ENCODE results near the gene DAB2. TPM values are rescaled to one million over a fixed set of nuclear protein-coding genes. Genes with fewer than 3 reads are reported as not detected.

The DAB2 gene
- total RNA-seq, 1 donor from 2014 or later: 63.6 TPM

- Mint-ChIP-seq H3K27me3 (ENCODE audit: low read depth) (peaks cover 8% of the 10 kb centered on the region), H3K27ac (no peak overlapping the region), H3K36me3 (no peaks in the 10 kb centered on the region), H3K4me3 (no peak overlapping the region), H3K4me1 (peaks cover 16% of the 10 kb centered on the region), H3K9me3 (peaks cover 9% of the 10 kb centered on the region)
- no peak for TF ChIP-seq CTCF (IDR thresholded peaks at IDR 0.05; ENCODE audit: unreplicated experiment)
- no peak for DNase-seq (ENCODE audit: low spot score in 2 of 2, unreplicated experiment in 2 of 2)
Observed at GRCh38 chr5:39461007-39461682, 36.4 kb upstream of the DAB2 start.

GRCh38 chr5:39459907-39460306 is 35.1 kb upstream of the DAB2 start:
- TF ChIP-seq CTCF (IDR thresholded peaks at IDR 0.05; ENCODE audit: unreplicated experiment): no peak
- no peak overlapping the region for H3K4me3 Mint-ChIP-seq
- peaks cover 13% of the 10 kb centered on the region for H3K27me3 Mint-ChIP-seq (ENCODE audit: low read depth)
- no peak overlapping the region for H3K27ac Mint-ChIP-seq
- H3K36me3 Mint-ChIP-seq: no peaks in the 10 kb centered on the region
- peaks cover 16% of the 10 kb centered on the region for H3K4me1 Mint-ChIP-seq
- H3K9me3 Mint-ChIP-seq: peaks cover 9% of the 10 kb centered on the region
- no peak for DNase-seq (ENCODE audit: low spot score in 2 of 2, unreplicated experiment in 2 of 2)

GRCh38 chr5:39459071-39459470 is 34.3 kb upstream of the DAB2 start:
- Mint-ChIP-seq H3K4me3 (no peak overlapping the region), H3K4me1 (peaks cover 16% of the 10 kb centered on the region), H3K9me3 (peaks cover 9% of the 10 kb centered on the region), H3K36me3 (no peaks in the 10 kb centered on the region), H3K27ac (no peak overlapping the region), H3K27me3 (ENCODE audit: low read depth) (peaks cover 13% of the 10 kb centered on the region)
- TF ChIP-seq CTCF (IDR thresholded peaks at IDR 0.05; ENCODE audit: unreplicated experiment): no peak
- DNase-seq (ENCODE audit: low spot score in 2 of 2, unreplicated experiment in 2 of 2): no peak

GRCh38 chr5:39455645-39456044 is 30.9 kb upstream of the DAB2 start:
- Mint-ChIP-seq H3K4me1 (peaks cover 25% of the 10 kb centered on the region), H3K27me3 (ENCODE audit: low read depth) (peaks cover 9% of the 10 kb centered on the region), H3K36me3 (no peaks in the 10 kb centered on the region), H3K4me3 (no peak overlapping the region), H3K9me3 (peaks cover 9% of the 10 kb centered on the region), H3K27ac (no peak overlapping the region)
- DNase-seq (ENCODE audit: low spot score in 2 of 2, unreplicated experiment in 2 of 2): no peak
- no peak for TF ChIP-seq CTCF (IDR thresholded peaks at IDR 0.05; ENCODE audit: unreplicated experiment)

GRCh38 chr5:39453606-39454005 is 28.8 kb upstream of the DAB2 start:
- peaks cover 17% of the 10 kb centered on the region for H3K4me1 Mint-ChIP-seq
- H3K27me3 Mint-ChIP-seq (ENCODE audit: low read depth): peaks cover 9% of the 10 kb centered on the region
- no peaks in the 10 kb centered on the region for H3K36me3 Mint-ChIP-seq
- H3K27ac Mint-ChIP-seq: no peak overlapping the region
- peaks cover 7% of the 10 kb centered on the region for H3K9me3 Mint-ChIP-seq
- TF ChIP-seq CTCF (IDR thresholded peaks at IDR 0.05; ENCODE audit: unreplicated experiment): no peak
- H3K4me3 Mint-ChIP-seq: no peak overlapping the region
- no peak for DNase-seq (ENCODE audit: low spot score in 2 of 2, unreplicated experiment in 2 of 2)
